ENCODE results near the gene TEX54.
A peak's percentile ranks its signal among the peaks of the same experiment; 100 is the strongest.

The TEX54 gene

DNA sequence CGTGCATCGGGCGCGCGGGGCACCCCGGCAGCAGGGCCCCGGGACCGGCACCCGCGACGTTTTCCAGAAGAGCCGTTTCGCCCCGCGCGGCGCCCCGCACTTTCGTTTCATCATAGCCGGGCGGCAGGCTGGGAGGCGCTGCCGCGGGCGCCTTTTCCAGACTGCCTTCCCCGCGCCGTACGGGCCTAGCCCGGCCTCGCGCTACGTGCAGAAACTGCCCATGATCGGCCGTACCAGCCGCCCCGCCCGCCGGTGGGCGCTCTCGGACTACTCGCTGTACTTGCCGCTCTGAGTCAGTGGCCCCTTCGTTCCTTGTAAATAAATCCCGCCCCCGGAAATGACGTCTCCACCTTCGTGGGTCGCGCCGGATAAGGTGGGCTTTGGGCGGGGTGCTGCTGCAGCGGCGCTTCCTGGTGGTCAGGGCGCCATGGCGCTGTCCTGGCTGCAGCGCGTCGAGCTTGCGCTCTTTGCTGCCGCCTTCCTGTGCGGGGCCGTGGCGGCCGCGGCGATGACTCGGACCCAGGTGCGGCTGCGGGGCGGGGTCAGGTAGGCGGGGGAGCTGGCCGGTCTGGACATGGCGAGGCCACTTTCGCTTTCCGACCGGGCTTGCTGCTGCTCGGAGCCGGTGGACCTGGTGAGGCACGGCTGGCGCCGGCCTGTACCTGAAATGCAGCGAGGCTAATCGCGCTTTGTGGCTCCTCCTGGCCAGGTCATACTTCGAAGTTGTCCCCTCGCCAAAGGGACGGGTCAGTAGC lies 45.5 kb downstream of the TEX54 start, which contains the start of gene TMEM179B (continued):
- TF ChIP-seq ZNF16 (tag by site-specific recombination; IDR thresholded peaks at IDR 0.05; ENCODE audit: low read depth), result no peak
- no peak for TF ChIP-seq ZNF664 (tag by site-specific recombination; IDR thresholded peaks at IDR 0.05)
- TF ChIP-seq, protein P1, sequence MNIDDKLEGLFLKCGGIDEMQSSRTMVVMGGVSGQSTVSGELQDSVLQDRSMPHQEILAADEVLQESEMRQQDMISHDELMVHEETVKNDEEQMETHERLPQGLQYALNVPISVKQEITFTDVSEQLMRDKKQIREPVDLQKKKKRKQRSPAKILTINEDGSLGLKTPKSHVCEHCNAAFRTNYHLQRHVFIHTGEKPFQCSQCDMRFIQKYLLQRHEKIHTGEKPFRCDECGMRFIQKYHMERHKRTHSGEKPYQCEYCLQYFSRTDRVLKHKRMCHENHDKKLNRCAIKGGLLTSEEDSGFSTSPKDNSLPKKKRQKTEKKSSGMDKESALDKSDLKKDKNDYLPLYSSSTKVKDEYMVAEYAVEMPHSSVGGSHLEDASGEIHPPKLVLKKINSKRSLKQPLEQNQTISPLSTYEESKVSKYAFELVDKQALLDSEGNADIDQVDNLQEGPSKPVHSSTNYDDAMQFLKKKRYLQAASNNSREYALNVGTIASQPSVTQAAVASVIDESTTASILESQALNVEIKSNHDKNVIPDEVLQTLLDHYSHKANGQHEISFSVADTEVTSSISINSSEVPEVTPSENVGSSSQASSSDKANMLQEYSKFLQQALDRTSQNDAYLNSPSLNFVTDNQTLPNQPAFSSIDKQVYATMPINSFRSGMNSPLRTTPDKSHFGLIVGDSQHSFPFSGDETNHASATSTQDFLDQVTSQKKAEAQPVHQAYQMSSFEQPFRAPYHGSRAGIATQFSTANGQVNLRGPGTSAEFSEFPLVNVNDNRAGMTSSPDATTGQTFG (tag by site-specific recombination; IDR thresholded peaks at IDR 0.05; ENCODE audit: borderline replicate concordance), result no peak
- TF ChIP-seq TSHZ1 (tag by site-specific recombination; IDR thresholded peaks at IDR 0.05; ENCODE audit: borderline replicate concordance), result no peak
- TF ChIP-seq ZNF121 (tag by site-specific recombination; IDR thresholded peaks at IDR 0.05), result 0 out of 2 replicates have a peak, but pooled peaks have one; percentile 20
- no peak for TF ChIP-seq WT1 (tag by site-specific recombination; IDR thresholded peaks at IDR 0.05)
- no peak for TF ChIP-seq ZNF23 (tag by site-specific recombination; IDR thresholded peaks at IDR 0.05; ENCODE audit: borderline replicate concordance)
- TF ChIP-seq ZFHX2 (tag by site-specific recombination; conservative IDR thresholded peaks at IDR 0.05), result peak; percentile 58; the same call in 1 of the 2 replicates
- peak; percentile 96 for TF ChIP-seq ZNF501 (tag by site-specific recombination; IDR thresholded peaks at IDR 0.05)
- TF ChIP-seq ZSCAN5A (tag by site-specific recombination; IDR thresholded peaks at IDR 0.05), result peak; percentile 56; the same call in 1 of the 2 replicates
- 0 out of 2 replicates have a peak, but pooled peaks have one; percentile 72 for TF ChIP-seq BCL11A (tag by site-specific recombination; IDR thresholded peaks at IDR 0.05; ENCODE audit: low read depth)
- peak; percentile 33; the same call in 1 of the 2 replicates for TF ChIP-seq ZNF843 (tag by site-specific recombination; IDR thresholded peaks at IDR 0.05)
- TF ChIP-seq, protein P2, sequence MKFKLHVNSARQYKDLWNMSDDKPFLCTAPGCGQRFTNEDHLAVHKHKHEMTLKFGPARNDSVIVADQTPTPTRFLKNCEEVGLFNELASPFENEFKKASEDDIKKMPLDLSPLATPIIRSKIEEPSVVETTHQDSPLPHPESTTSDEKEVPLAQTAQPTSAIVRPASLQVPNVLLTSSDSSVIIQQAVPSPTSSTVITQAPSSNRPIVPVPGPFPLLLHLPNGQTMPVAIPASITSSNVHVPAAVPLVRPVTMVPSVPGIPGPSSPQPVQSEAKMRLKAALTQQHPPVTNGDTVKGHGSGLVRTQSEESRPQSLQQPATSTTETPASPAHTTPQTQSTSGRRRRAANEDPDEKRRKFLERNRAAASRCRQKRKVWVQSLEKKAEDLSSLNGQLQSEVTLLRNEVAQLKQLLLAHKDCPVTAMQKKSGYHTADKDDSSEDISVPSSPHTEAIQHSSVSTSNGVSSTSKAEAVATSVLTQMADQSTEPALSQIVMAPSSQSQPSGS (tag by site-specific recombination; IDR thresholded peaks at IDR 0.05; ENCODE audit: low read depth), result peak; percentile 74
- TF ChIP-seq ZBTB49 (tag by site-specific recombination; IDR thresholded peaks at IDR 0.05; ENCODE audit: low read depth), result no peak
- peak; percentile 12 for TF ChIP-seq ZSCAN30 (tag by site-specific recombination; IDR thresholded peaks at IDR 0.05)
- TF ChIP-seq ZFP37 (tag by site-specific recombination; IDR thresholded peaks at IDR 0.05), result peak; percentile 88
- peak; percentile 61; the same call in 1 of the 2 replicates for TF ChIP-seq EGR2 (tag by site-specific recombination; IDR thresholded peaks at IDR 0.05; ENCODE audit: low read depth)
- peak; percentile 72 for TF ChIP-seq KLF8 (tag by site-specific recombination; IDR thresholded peaks at IDR 0.05)
- TF ChIP-seq CTCF (tag by site-specific recombination; IDR thresholded peaks at IDR 0.05), result peak; percentile 97
- TF ChIP-seq, protein P3, sequence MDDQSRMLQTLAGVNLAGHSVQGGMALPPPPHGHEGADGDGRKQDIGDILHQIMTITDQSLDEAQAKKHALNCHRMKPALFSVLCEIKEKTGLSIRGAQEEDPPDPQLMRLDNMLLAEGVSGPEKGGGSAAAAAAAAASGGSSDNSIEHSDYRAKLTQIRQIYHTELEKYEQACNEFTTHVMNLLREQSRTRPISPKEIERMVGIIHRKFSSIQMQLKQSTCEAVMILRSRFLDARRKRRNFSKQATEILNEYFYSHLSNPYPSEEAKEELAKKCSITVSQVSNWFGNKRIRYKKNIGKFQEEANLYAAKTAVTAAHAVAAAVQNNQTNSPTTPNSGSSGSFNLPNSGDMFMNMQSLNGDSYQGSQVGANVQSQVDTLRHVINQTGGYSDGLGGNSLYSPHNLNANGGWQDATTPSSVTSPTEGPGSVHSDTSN (CRISPR knock-in tag; IDR thresholded peaks at IDR 0.05), result peak; percentile 65
- TF ChIP-seq KLF10 (tag by site-specific recombination; IDR thresholded peaks at IDR 0.05), result peak; percentile 50; the same call in 1 of the 2 replicates
- TF ChIP-seq IKZF3 (tag by site-specific recombination; IDR thresholded peaks at IDR 0.05), result no peak
- TF ChIP-seq ZNF391 (tag by site-specific recombination; IDR thresholded peaks at IDR 0.05; ENCODE audit: borderline replicate concordance, low read depth), result 0 out of 2 replicates have a peak, but pooled peaks have one; percentile 46

All from HEK293 (cell line).